ENCODE measurements around the gene ENOX1.

ENOX1 gene

GRCh38 chr13:43516401-43516833 lies 270.4 kb downstream of the ENOX1 start:
- no peak for ATAC-seq (ENCODE audit: insufficient read depth, low read depth)
- H3K79me2 ChIP-seq (ENCODE audit: insufficient read depth, low read length): no peaks in the 10 kb centered on the region
- TF ChIP-seq CTCF (IDR thresholded peaks at IDR 0.05; ENCODE audit: borderline replicate concordance, extremely low read depth, low read length, poor library complexity, severe bottlenecking): no peak
- no peak for TF ChIP-seq EZH2 (IDR thresholded peaks at IDR 0.05; ENCODE audit: borderline replicate concordance, low read depth, low read length, severe bottlenecking)
- H4K20me1 ChIP-seq (ENCODE audit: insufficient read depth, low read length): no peaks in the 10 kb centered on the region
- no peaks in the 10 kb centered on the region for H3K27me3 ChIP-seq (ENCODE audit: insufficient read depth, low read length, poor library complexity)
- no peak overlapping the region for H3K27ac ChIP-seq (ENCODE audit: low read length)
- no peaks in the 10 kb centered on the region for H3K9me3 ChIP-seq (ENCODE audit: insufficient read depth, low read length, severe bottlenecking)
- no peak overlapping the region for H3K4me3 ChIP-seq (ENCODE audit: low read depth in 1 of 2, low read length in 2 of 2)
- H3K4me1 ChIP-seq (ENCODE audit: insufficient read depth, low read length): no peaks in the 10 kb centered on the region
- no peaks in the 10 kb centered on the region for H3K36me3 ChIP-seq (ENCODE audit: insufficient read depth, low read length)
- no peak for DNase-seq
- H3K9ac ChIP-seq (ENCODE audit: low read depth, low read length): no peak overlapping the region
- H3K4me2 ChIP-seq (ENCODE audit: insufficient read depth, low read length): no peak overlapping the region
- H2AFZ ChIP-seq (ENCODE audit: low read depth, low read length): no peak overlapping the region

DNA sequence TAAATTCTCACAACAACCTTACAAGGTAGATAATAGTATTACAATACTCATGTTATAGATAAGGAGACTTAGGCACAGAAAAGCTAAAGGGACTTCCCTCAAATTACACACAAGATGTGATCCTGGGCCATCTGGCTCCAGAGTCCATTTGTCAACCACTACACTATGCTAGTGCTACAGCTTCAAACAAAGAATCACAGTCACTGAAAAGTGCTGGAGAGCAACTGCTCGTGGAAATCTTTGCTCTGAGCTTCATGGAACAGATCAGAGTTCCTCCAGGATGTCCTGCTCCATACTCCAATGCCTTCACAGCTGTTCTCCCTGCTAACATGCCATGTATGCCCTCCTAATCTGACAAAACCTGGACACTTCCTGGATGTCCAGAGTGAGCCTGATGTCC lies 271.2 kb downstream of the ENOX1 start:
- Histone ChIP-seq H3K9me3 (ENCODE audit: insufficient read depth, low read length, severe bottlenecking) (no peaks in the 10 kb centered on the region), H3K79me2 (ENCODE audit: insufficient read depth, low read length) (no peaks in the 10 kb centered on the region), H3K36me3 (ENCODE audit: insufficient read depth, low read length) (no peaks in the 10 kb centered on the region), H2AFZ (ENCODE audit: low read depth, low read length) (no peak overlapping the region), H3K27ac (ENCODE audit: low read length) (no peak overlapping the region), H3K4me1 (ENCODE audit: insufficient read depth, low read length) (no peaks in the 10 kb centered on the region), H3K9ac (ENCODE audit: low read depth, low read length) (no peak overlapping the region), H3K27me3 (ENCODE audit: insufficient read depth, low read length, poor library complexity) (no peaks in the 10 kb centered on the region), H3K4me2 (ENCODE audit: insufficient read depth, low read length) (no peak overlapping the region), H4K20me1 (ENCODE audit: insufficient read depth, low read length) (no peaks in the 10 kb centered on the region), H3K4me3 (ENCODE audit: low read depth in 1 of 2, low read length in 2 of 2) (no peak overlapping the region)
- ATAC-seq (ENCODE audit: insufficient read depth, low read depth): no peak
- DNase-seq: no peak
- no peak for TF ChIP-seq CTCF (IDR thresholded peaks at IDR 0.05; ENCODE audit: borderline replicate concordance, extremely low read depth, low read length, poor library complexity, severe bottlenecking)
- TF ChIP-seq EZH2 (IDR thresholded peaks at IDR 0.05; ENCODE audit: borderline replicate concordance, low read depth, low read length, severe bottlenecking): no peak

GRCh38 chr13:43514311-43514710 lies 272.5 kb downstream of the ENOX1 start:
- Histone ChIP-seq H3K4me3 (ENCODE audit: low read depth in 1 of 2, low read length in 2 of 2) (no peak overlapping the region), H2AFZ (ENCODE audit: low read depth, low read length) (no peak overlapping the region), H3K9ac (ENCODE audit: low read depth, low read length) (no peak overlapping the region), H4K20me1 (ENCODE audit: insufficient read depth, low read length) (no peaks in the 10 kb centered on the region), H3K79me2 (ENCODE audit: insufficient read depth, low read length) (no peaks in the 10 kb centered on the region), H3K4me2 (ENCODE audit: insufficient read depth, low read length) (no peak overlapping the region), H3K27ac (ENCODE audit: low read length) (no peak overlapping the region), H3K4me1 (ENCODE audit: insufficient read depth, low read length) (no peaks in the 10 kb centered on the region), H3K27me3 (ENCODE audit: insufficient read depth, low read length, poor library complexity) (no peaks in the 10 kb centered on the region), H3K9me3 (ENCODE audit: insufficient read depth, low read length, severe bottlenecking) (no peaks in the 10 kb centered on the region), H3K36me3 (ENCODE audit: insufficient read depth, low read length) (no peaks in the 10 kb centered on the region)
- DNase-seq: no peak
- TF ChIP-seq EZH2 (IDR thresholded peaks at IDR 0.05; ENCODE audit: borderline replicate concordance, low read depth, low read length, severe bottlenecking) (no peak), CTCF (IDR thresholded peaks at IDR 0.05; ENCODE audit: borderline replicate concordance, extremely low read depth, low read length, poor library complexity, severe bottlenecking) (no peak)
- no peak for ATAC-seq (ENCODE audit: insufficient read depth, low read depth)

DNA sequence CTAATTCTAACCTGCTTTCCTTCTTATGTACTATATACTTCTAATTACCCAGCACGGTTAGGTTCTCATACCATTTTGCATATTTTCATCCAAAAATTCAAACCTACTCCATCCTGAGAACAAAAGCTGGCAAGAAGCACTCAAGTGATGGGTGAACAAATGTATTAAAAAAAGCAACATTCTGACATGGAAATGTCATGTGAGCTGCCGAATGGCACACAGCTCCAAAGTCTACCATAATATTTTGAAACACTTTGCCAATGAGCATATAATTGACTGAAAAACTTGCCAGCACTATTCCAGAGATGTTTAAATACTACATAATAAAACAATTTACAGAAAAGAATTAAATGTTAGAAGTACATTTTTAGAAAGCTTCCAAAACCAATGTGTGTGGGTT lies 274.6 kb downstream of the ENOX1 start:
- Histone ChIP-seq H3K9ac (ENCODE audit: low read depth, low read length) (no peak overlapping the region), H3K27me3 (ENCODE audit: insufficient read depth, low read length, poor library complexity) (no peaks in the 10 kb centered on the region), H3K9me3 (ENCODE audit: insufficient read depth, low read length, severe bottlenecking) (no peaks in the 10 kb centered on the region), H3K4me1 (ENCODE audit: insufficient read depth, low read length) (no peaks in the 10 kb centered on the region), H3K36me3 (ENCODE audit: insufficient read depth, low read length) (no peaks in the 10 kb centered on the region), H3K4me2 (ENCODE audit: insufficient read depth, low read length) (no peak overlapping the region), H4K20me1 (ENCODE audit: insufficient read depth, low read length) (no peaks in the 10 kb centered on the region), H3K4me3 (ENCODE audit: low read depth in 1 of 2, low read length in 2 of 2) (no peak overlapping the region), H3K27ac (ENCODE audit: low read length) (no peak overlapping the region), H3K79me2 (ENCODE audit: insufficient read depth, low read length) (no peaks in the 10 kb centered on the region), H2AFZ (ENCODE audit: low read depth, low read length) (no peak overlapping the region)
- TF ChIP-seq CTCF (IDR thresholded peaks at IDR 0.05; ENCODE audit: borderline replicate concordance, extremely low read depth, low read length, poor library complexity, severe bottlenecking): no peak
- TF ChIP-seq EZH2 (IDR thresholded peaks at IDR 0.05; ENCODE audit: borderline replicate concordance, low read depth, low read length, severe bottlenecking): no peak
- DNase-seq (no peak), ATAC-seq (ENCODE audit: insufficient read depth, low read depth) (no peak)
